Measurements from ENCODE around the gene RNF208.

The RNF208 gene

GRCh38 chr9:137199411-137200121, 22.5 kb downstream of the RNF208 start:
- DNase-seq (ENCODE audit: extremely low read depth, low read depth) = no peak
- TF ChIP-seq CTCF (IDR thresholded peaks at IDR 0.05; ENCODE audit: low read depth, low read length) = no peak

GRCh38 chr9:137198902-137199283, 23.1 kb downstream of the RNF208 start:
- no peak for TF ChIP-seq CTCF (IDR thresholded peaks at IDR 0.05; ENCODE audit: low read depth, low read length)
- DNase-seq (ENCODE audit: extremely low read depth, low read depth) = no peak

DNA sequence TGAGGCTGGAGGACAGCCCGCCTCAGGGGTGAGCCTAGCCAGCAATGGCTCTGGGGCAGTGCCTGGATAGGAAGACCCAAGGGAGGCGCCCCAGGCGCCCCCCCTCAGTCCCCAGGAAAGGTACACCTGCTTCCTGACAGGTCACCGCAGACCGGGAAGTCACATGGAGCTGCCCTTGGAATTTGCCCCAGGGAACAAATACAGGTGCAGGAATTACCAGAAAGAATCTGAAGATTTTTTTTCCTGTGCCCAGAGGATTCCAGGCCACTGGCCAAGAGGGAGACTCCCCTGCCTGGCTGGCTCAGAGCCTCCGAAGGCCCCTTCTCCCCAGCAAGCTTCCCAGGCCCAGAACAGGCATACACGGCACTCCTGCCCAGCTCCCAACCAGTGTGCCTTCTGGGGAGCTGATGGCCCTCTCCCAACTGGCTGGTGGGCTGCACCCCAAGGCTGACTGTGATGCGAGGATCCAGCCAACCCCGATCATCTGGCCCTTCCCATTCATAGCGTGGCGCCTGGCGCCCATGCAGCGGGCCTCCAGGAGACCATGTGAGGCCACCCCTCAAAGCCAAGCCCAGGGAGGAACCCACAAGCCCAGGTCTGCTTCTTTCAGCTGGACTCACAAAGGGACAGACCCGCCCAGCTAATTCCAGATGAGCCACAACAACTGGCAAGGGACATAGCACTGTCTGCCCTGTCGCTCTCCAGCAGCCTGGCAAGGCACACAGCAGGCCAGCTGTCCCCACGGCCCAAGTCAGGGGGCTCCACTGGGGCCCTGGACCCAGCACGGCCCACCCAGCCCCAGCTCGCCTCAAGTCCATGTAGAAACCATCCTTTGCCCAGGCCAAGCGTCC, 23.8 kb downstream of the RNF208 start:
- no peak for TF ChIP-seq CTCF (IDR thresholded peaks at IDR 0.05; ENCODE audit: low read depth, low read length)
- DNase-seq (ENCODE audit: extremely low read depth, low read depth) = no peak

GRCh38 chr9:137195525-137196220, 26.4 kb downstream of the RNF208 start:
- TF ChIP-seq CTCF (IDR thresholded peaks at IDR 0.05; ENCODE audit: low read depth, low read length) = no peak
- DNase-seq (ENCODE audit: extremely low read depth, low read depth) = no peak

GRCh38 chr9:137194909-137195308, 27.1 kb downstream of the RNF208 start:
- no peak for TF ChIP-seq CTCF (IDR thresholded peaks at IDR 0.05; ENCODE audit: low read depth, low read length)
- no peak for DNase-seq (ENCODE audit: extremely low read depth, low read depth)

GRCh38 chr9:137194388-137194787, 27.7 kb downstream of the RNF208 start:
- no peak for TF ChIP-seq CTCF (IDR thresholded peaks at IDR 0.05; ENCODE audit: low read depth, low read length)
- no peak for DNase-seq (ENCODE audit: extremely low read depth, low read depth)

DNA sequence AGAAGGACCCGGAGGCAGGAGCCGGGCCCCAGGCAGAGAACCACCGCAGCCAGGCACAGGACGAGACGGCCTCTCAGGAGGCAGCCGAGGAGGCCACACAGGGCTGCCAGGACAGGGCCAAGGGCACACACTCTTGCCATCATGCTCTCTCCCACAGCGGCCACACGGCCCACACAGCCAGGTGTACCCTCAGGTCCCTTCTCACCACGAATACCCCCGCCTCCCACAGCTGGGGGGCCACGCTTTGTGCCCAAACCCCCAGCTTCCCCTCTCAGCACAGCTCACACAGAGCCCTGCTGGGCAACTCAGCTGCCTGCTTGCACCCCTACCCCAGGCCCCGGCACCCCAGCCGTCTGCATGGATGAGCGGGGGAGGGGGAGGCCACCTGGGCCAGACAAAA, 28.3 kb downstream of the RNF208 start:
- TF ChIP-seq CTCF (IDR thresholded peaks at IDR 0.05; ENCODE audit: low read depth, low read length) = no peak
- DNase-seq (ENCODE audit: extremely low read depth, low read depth) = no peak
